HG02571 (cell line): ENCODE measurements around the gene ZNF141.
"Not testable (repeated sequence)": the region's sequence is repeated elsewhere in the genome, so short reads cannot be mapped to it uniquely, and the experiment has no call there.

Experiments used
- ATAC-seq: cut with Tn5 transposase; IDR thresholded peaks from one replicate; pipeline ENCODE4 v1.9.1; 2021; ENCODE audit warnings: mild to moderate bottlenecking, moderate library complexity; ENCODE audit not compliant: unreplicated experiment

ZNF141 gene

DNA sequence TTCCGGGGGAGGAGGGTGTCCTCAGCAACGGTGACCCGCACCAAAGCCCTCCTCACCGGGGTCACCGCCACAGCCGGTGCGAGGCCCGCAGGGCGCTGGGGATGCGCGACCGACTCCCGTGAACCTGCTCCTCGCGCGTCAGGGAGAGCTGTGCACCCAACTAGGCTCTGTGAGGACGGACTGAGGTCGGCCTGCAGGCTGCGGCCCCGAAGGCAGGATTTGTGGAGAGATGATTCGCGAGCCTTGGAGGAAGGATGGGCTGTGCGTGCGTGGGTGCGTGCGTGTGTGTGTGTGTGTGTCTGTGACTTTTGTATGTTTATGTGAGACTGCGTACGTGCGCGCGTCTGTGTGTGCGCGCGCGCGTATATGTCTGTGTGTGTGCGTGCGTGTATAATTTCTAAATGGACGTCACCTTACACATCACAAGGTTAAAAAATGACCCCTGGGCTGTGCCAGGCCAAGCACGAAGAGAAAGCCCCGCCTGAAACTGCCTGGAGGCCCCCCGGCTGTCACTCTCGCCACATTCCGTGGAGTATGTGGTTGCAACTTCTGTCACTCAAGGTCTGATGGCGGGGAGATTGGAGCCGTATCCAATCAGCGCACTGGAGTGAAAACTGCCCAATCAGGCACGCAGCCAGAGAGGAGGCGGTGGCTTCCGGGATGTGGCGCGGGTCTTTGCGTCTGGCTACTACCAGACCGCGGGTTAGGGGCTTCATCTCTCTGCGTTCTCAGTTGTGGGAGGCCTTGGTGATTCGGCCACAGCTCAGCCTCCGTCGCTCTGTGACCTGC is at the start of gene ZNF141:
Gene ZNF141 (plus strand): TSS at position 672 of the 789 bp plus-strand sequence. CDS start 170 bp downstream, outside the sequence.
- ATAC-seq: peak; percentile 96

DNA sequence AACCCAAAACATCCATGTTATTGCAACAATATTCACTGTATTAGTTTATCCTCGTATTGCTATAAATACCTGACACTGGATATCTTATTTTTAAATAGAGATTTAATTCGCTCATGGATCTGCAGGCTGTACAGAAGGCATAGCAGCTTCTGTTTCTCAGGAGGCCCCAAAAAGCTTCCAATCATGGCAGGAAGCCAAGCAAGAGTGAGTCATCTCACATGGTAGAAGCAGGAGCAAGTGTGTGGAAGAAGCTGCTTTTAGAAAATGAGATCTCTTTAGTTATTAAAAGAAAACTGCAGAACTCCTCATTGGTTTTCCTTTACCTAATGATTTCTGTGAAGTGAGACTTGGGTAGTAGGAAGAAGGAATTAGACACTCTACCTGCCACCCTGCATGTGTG is 48.7 kb upstream of the ZNF141 start:
- no peak for ATAC-seq

DNA sequence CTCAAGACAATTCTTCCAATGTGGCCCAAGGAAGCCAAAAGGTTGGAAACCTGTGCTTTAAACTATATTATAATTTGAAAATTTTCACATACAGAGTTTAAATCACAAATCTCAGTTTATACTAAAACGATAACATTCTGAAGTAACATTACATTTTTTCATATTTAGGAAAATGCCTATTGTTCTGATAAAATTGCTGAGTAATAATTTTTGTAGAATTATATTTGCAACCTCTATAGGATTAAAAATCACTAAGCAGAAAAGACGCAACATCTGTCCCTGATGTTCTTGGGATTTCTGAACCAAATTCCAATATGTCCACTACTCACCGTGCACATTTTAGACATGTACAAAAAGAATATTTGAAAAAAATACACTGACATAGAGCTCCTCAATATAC is 42.9 kb upstream of the ZNF141 start:
- ATAC-seq: no peak

DNA sequence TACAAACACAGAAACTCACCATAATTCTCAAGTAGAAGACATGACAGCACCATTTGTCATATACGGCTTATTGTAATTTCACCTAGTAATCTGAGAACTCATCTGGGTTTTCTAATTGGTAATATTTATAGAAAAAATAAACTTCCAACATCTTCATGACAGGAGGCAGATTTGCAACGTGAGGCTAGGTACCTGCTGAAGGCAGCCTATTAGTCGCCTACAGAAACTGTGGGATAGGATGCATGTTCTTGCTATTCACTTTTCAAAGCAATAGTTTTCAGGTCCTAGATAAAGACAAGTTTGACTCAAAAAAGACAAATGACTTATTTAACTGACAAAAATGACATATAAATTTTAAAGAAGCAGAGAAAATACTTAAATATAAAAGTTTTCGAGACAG is 35.2 kb upstream of the ZNF141 start:
- no peak for ATAC-seq

DNA sequence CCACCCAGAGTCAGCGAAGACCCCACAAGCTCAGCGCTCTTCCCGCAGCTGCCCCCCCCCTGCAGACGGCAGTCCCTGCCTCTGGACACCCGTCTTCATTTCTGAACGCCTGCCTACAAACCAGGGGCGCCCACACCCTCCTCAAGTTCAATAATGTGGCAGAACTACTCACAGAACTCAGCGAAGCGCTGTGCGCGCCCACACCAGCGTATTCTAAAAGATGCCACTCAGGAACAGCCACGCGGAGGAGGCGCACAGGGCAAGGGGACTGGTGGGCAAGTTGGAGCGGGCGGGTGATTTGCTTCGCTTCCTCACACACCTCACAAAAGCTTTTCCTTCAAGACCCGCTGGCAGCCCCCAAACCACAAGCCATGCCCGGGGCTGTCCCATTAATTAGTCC is 33.1 kb upstream of the ZNF141 start:
- ATAC-seq: not testable (repeated sequence)

DNA sequence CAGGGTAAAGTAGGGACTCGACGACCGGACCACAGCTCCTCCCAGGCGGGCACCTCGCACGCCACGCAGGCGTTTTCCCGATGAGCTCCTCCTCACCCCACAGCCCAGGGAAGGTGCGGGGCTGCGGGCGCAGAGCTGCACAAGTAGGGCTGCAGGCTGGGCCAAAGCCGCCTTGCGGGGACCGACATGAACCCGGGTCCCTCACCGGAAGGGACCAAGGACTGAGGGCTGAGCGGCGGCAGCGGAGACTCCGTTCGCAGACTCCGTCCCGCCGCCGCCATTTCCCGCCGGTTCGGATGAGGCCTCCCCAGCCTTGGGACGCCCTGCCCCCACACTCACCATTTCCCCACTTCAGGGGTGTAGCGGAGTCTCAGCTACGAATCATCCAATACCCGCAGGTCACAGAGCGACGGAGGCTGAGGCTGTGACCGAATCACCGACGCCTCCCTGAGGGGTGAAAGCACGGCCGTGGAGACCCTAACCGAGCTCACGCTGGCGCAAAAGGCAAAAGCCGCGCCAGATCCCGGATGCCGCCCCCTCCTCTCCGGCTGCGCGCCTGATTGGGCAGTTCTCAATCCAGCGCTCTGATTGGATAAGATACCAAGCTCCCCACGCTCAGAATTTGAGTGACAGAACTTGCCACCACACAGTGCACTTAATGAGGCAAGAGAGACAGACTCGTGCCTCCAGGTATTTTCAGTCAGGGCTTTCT is 32.5 kb upstream of the ZNF141 start, which contains the start of gene ZNF732:
Gene ZNF732 (minus strand): TSS at position 506 of the 712 bp plus-strand sequence. CDS start 164 bp downstream, at position 342.
- no peak for ATAC-seq

DNA sequence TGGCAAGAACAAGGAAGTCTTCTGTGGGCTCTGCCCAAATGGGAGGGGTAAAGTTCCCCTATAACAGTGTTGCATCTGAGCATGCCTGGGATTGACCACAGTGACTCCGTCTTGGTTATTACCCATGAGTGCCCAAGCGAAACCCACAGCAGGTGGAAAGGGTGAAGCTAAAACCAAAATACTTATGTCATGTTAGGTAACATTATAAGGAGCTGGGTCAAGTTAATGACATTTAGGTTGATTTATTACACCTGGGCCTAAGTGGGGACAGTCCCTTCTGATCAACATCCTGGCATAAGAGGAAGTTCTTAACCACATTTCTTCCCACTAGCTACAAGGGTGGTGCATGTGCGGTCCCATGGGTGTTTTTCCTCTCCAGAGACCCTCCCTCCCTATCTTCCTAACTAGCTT is 31.1 kb upstream of the ZNF141 start:
- ATAC-seq: no peak

DNA sequence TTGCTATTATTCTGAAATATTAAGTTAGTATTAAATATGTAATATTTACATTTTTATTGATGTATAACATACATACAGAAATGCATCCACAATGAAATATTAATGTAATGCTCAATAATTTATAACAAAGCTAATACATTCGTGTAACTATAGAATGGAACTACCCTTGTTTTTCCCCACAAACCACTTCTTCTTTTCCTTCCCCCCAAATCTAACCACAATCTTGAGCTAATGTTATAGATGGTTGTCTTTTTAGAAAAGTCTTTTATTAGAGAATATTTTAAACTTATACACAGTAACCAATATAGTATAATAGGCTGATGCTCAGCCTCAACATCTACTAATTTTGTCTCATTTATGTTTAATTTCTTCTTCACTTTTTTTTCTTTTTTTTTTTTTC is 27.8 kb upstream of the ZNF141 start:
- ATAC-seq: no peak

DNA sequence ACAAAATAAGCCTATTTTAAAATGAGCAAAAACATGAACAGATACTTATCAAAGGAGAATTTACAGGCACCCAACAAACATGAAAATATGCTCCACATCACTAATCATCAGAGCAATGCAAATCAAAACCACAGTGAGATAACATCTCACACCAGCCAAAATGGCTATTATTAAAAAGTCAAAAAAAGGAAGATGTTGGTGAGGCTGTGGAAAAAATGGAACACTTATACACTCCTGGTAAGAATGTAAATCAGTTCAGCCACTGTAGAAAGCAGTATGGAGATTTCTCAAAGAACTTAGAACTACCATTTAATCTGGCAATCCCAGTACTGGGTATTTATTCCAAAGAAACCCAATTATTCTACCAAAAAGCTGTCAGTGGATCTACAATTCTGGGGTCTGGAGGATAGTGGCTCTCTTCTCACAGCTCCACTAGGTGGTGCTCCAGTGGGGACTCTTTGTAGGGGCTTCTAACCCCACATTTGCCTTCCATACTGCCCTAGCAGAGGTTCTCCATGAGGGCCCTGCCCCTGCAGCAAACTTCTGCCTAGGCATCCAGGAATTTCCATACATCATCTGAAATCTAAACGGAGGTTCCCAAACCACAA is 23.2 kb upstream of the ZNF141 start:
- no peak for ATAC-seq

DNA sequence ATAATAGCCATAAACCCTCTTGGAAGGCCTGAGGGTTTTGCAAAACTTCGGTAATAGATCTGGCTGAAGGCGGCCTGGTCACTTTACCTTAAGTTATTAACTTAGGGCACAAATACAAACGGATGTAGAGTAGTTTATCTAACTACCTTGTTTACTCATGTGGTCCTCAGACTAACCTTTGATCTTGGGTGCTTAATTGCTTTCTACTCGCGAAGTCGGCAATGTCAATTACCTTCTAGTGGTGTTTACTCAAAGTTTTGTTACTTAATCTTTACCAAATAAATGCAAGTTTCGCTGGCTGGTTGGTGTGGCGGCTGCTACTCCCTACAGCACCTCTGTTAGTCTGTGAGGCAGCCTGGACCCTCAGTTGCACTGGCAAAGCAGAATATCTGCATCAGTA is 8.9 kb upstream of the ZNF141 start:
- no peak for ATAC-seq

DNA sequence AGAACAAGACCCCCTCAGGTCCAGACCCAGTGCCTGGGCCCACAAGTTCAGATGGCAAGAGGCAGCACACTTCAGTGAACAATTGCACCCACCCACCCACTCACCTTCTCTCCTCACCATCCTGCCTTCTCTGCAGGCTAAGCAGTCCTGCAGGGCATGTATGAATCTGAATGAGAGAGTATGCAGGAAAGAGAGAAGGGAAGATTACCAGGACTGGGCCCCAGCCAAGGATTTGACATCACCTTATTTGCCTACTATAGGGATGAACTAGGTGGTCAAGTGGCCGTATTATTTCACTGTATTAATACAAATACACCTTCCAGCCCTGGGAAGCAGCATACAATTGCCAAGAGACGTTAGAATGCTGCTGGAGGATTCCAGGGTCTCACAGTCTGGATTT is 2.1 kb upstream of the ZNF141 start:
- no peak for ATAC-seq

DNA sequence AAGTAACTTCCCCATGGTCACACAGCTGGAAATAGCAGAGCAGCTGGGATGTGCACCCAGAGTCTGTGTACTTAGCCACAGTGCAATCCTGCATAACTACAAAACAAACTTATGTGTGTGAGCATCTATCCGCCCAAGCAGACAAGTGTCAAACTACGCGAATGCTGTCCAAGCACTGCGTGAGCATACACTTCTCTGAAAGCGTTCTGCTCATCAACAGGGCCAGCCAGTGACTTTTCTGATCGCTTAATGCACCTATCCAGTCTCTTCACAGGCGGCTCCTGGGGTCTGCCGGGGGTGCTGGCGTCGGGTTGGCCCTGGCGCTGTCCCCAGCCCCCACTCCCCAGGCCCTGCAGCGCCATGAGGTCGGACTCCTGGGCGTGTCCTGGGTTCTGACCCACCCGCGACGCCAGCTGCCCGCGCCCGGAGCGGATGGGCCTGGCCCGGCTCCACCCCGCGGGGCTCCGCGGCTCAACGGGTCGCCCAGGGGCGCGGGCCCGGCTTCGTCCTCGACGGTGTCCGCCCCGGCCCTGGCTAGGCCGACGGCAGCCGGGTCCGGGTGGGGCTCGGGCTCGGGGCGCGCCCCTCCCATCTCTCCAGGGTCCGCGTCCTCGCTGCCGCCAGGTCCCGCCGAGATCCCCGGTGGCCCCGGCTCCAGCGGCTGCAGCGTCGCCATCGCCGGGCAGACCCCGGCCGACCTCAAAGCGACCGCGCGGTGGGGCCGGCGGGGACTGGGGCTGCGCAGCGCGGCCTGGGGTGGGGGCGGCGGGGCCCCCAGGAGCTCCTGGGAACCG is 1.3 kb upstream of the ZNF141 start:
- ATAC-seq: no peak

DNA sequence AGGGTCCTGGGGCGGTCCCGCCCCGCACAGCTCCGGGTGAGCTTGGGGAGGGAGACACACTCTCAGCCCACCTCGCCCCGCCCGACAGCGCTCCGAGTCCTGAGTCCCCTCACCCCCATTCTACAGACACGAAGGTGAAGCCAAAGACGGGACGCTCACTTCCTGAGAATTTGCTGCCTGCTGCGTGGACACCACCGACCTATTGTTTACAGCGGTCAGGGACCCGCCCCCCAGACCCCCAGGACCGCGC is 796 bp upstream of the ZNF141 start:
- peak; percentile 1 for ATAC-seq

DNA sequence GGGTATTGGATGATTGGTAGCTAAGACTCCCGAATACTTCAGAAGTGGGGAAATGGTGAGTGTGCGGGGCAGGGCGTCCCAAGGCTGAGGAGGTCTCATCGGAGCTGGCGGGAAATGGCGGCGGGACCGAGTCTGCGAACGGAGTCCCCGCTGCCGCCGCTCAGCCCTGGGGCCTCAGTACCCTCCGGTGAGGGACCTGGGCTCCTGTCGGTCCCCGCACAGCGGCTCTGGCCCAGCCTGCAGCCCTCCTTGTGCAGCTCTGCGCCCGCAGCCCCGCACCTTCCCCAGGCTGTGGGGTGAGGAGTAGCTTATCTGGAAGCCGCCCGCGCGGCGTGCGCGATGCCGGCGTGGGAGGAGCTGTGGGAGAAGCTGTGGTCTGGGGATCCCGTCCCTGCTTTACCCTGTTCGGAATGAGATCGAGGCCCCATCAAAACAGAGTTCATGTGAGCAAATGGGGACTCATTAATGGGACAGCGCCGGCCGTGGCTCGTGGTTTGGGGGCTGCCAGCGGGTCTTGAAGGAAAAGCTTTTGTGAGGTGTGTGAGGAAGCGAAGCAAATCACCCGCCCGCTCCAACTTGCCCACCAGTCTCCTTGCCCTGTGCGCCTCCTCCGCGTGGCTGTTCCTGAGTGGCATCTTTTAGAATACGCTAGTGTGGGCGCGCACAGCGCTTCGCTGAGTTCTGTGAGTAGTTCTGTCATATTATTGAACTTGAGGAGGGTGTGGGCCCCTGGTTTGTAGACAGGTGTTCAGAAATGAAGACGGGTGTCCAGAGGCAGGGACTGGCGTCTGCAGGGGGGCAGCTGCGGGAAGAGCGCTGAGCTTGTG is 531 bp downstream of the ZNF141 start:
- ATAC-seq: peak; percentile 23

DNA sequence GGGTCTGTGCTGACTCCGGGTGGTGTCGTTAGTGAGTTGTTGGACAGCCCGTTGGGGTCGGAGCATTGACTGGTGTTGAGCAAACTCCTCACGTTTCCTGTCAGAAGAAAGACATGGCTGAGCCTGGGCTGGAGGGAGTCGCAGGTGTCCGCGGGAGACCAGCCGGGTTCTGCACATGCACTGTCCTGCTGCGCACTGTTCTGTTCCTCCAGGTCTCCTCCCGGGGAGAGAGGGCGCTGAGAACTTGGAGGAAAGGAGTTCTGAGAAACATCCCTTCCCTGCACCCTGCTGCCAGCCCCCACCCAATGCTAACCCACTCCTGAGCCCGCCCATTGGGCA is 1.1 kb downstream of the ZNF141 start:
- no peak for ATAC-seq

DNA sequence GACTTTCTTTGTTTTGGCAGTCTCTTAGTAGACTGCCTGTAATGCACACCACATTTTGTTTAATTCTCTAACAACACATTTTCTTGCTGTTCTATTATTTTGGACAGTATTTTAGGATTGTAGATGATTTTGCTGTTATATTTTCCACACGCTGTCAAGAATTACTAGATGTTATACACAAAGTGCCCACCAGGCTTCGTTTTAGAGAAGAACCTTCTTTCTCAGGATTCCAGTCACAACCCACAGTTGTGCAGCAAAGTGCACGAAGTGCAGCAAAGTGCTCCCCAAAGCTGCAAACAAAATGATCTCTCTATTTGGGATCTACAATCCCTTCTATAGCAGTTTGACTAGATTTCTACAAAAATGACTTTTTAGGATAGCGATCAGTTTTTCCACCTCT is 2.4 kb downstream of the ZNF141 start:
- no peak for ATAC-seq

DNA sequence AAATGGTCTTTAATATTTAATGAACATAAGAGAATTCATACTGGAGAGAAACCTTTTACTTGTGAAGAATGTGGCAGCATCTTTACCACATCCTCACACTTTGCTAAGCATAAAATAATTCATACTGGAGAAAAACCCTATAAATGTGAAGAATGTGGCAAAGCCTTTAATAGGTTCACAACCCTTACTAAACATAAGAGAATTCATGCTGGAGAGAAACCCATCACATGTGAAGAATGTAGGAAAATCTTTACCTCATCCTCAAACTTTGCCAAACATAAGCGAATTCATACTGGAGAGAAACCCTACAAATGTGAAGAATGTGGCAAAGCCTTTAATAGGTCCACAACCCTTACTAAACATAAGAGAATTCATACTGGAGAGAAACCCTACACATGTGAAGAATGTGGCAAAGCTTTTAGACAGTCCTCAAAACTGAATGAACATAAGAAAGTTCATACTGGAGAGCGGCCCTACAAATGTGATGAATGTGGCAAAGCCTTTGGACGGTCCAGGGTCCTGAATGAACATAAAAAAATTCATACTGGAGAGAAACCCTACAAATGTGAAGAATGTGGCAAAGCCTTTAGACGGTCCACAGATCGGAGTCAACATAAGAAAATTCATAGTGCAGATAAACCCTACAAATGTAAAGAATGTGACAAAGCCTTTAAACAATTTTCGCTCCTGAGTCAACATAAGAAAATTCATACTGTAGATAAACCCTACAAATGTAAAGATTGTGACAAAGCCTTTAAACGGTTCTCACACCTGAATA is 35.6 kb downstream of the ZNF141 start:
- no peak for ATAC-seq

DNA sequence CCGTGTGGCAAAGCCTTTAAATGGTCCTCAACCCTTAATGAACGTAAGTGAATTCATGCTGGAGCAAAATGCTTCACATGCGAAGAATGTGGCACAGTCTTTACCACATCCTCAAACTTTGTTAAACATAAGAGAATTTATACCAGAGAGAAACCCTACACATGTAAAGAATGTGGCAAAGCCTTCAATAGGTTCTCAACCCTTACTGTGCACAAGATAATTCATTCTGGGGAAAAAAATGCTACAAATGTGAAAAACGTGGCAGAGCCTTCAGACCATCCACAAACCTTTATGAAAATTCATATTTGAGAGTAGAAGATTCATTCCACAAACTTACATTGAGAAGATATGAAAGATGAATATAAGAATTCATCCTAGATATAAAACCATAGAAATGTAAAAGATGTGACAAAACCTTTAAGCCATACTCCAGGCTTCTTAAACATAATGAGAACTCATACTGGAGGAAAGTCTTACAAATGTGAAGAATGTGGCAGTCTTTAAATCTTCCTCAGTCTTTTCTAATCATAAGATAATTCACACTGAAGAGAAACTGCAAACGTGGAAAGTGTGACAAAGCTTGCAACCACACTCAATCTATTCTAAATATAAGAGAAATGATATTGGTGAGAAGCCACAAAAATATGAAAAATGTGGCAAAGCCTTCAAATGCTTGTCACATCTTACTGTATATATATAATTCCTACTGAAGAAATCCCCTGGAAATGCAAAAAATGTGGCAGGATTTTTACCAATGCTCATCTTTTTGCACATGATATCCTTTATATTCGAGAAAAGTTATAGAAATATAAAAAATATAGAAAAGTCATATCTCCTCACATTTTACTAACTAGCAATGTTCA is 36.9 kb downstream of the ZNF141 start:
- no peak for ATAC-seq
